Right lobe of liver (tissue), 6 donors: ENCODE measurements around the gene OR7G1. TPM values are rescaled to one million over a fixed set of nuclear protein-coding genes. Genes with fewer than 3 reads are reported as not detected.

ENCODE experiments used
- ATAC-seq, 4 donors: fragments of 200-7000 bp; cut with Tn5 transposase; one replicate each; pipeline ENCODE4 v1.9.1; 2020; ENCODE audit warnings: mild to moderate bottlenecking in 4 of 4, moderate library complexity in 4 of 4
- DNase-seq, 3 donors: peaks; one replicate each; pipeline ENCODE4 v3.0.0-alpha.2; 2020
- H3K27ac ChIP-seq, 3 donors: fragments of 200-600 bp; one replicate each; pipeline ENCODE4 v1.8.0; 2022
- H3K27me3 ChIP-seq, 2 donors: fragments of 200-600 bp; one replicate each; pipeline ENCODE4 v1.8.0; 2022
- H3K36me3 ChIP-seq, 4 donors: fragments of 200-600 bp; sonication (generic) in 1 of 4; one replicate each; pipeline versions ENCODE4 v1.5.1 to v1.8.0; 2017 to 2022; ENCODE audit warnings: control low read depth in 1 of 4
- H3K4me1 ChIP-seq, 4 donors: fragments of 200-600 bp; sonication (generic) in 1 of 4; one replicate each; pipeline versions ENCODE4 v1.5.1 to v1.8.0; 2017 to 2022; ENCODE audit warnings: control low read depth in 1 of 4
- H3K4me3 ChIP-seq, 3 donors: fragments of 200-600 bp; one replicate each; pipeline ENCODE4 v1.8.0; 2022
- H3K9me3 ChIP-seq, 4 donors: fragments of 200-600 bp; sonication (generic) in 1 of 4; one replicate each; pipeline versions ENCODE4 v1.5.1 to v1.8.0; 2017 to 2022; ENCODE audit warnings: control low read depth in 1 of 4
- CTCF ChIP-seq, 4 donors: fragments of 200-600 bp in 3 of 4; fragments of 450-650 bp in 1 of 4; IDR thresholded peaks; one replicate each; pipeline versions ENCODE4 v1.5.1 to v1.8.0; 2016 to 2022; ENCODE audit warnings: antibody characterized with exemption in 4 of 4, mild to moderate bottlenecking in 2 of 4
- POLR2A ChIP-seq: fragments of 450-650 bp; IDR thresholded peaks from one replicate; pipeline ENCODE4 v1.6.1; 2017; ENCODE audit warnings: antibody characterized with exemption, mild to moderate bottlenecking
- WGBS: methylation state at CpG from one replicate; pipeline ENCODE4 v1.1.6; 2018; ENCODE audit warnings: low coverage, low lambda C conversion rate; ENCODE audit not compliant: insufficient coverage; ENCODE audit errors: missing lambda C conversion rate; 5-methylcytosine and 5-hydroxymethylcytosine counted together
- intact Hi-C, 2 donors: fragments of 100-400 bp; cut with DNase I; formaldehyde crosslinking; loops; one replicate each; pipeline versions ENCODE4 v1.11.2 to v1.14.1; 2022
- total RNA-seq, 6 experiments: library from RNA; depleted of rRNA in 2 of 6; stranded (reverse); fragments of >200 nt in 2 of 6; fragmentation: NEBNext Ultra II Directional in 3 of 6; extraction: Animal tissue kit (Norgen Biotek cat#: 25700) in 3 of 6; gene quantifications; one replicate each; pipeline versions ENCODE4 v1.1.0 to v1.2.4, GENCODE V29; 2016 to 2023
- donor health status: DM: no; HTN: yes; CAD: no.
- donor health status: DM: no; HTN: no; CAD: no.
- donor health status: DM: no; HTN: no; CAD: no.
- donor health status: DM: no; HTN: yes; CAD: no.
- donor health status: DM: no; HTN: yes; CAD: no.

Gene OR7G1
- total RNA-seq, 6 experiments from 2014 or later, result not detected

- H3K9me3 ChIP-seq, result peaks cover 0 to 9% (median 3%) of the 10 kb centered on the region in 4 donors
- no peak overlapping the region for H3K4me3 ChIP-seq
- TF ChIP-seq CTCF (IDR thresholded peaks at IDR 0.05) (no peak), POLR2A (no peak)
- H3K27me3 ChIP-seq, result no peaks in the 10 kb centered on the region
- H3K27ac ChIP-seq, result no peak overlapping the region
- ATAC-seq (no peak), DNase-seq (no peak)
- intact Hi-C loops, result no loop called here
- WGBS, result 100% methylated on average over 1 of the region's 1 CpG
- H3K4me1 ChIP-seq, result peaks cover 0 to 4% (median 0%) of the 10 kb centered on the region in 4 donors
- peaks cover 0 to 2% (median 0%) of the 10 kb centered on the region in 4 donors for H3K36me3 ChIP-seq
These were observed 31.3 kb upstream of the OR7G1 start for GRCh38 chr19:9146882-9147281.

DNA sequence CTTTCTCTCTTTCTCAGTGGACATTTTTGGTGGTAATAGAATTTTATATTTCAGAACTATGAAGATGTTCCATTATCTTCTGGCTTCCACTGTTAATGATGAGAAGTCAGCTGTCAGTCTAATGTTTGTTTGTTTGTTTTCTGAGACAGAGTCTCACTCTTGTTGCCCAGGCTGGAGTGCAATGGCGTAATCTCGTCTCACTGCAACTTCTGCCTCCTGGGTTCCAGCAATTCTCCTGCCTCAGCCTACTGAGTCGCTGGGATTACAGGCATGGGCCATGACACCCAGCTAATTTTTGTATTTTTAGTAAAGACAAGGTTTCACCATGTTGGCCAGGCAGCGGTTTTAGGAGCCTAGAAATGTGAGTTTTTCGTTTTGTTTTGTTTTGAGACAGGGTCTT is 29.4 kb upstream of the OR7G1 start:
- ATAC-seq, result no peak
- Histone ChIP-seq H3K9me3 (peaks cover 0 to 9% (median 3%) of the 10 kb centered on the region in 4 donors), H3K36me3 (peaks cover 0 to 2% (median 0%) of the 10 kb centered on the region in 4 donors), H3K27me3 (no peaks in the 10 kb centered on the region), H3K27ac (no peak overlapping the region), H3K4me3 (no peak overlapping the region), H3K4me1 (peaks cover 0 to 11% (median 2%) of the 10 kb centered on the region in 4 donors)
- no peak for TF ChIP-seq POLR2A
- no peak for TF ChIP-seq CTCF (IDR thresholded peaks at IDR 0.05)
- DNase-seq, result no peak
- 98% methylated on average over 5 of the region's 5 CpGs for WGBS
- intact Hi-C loops, result no loop called here

- DNase-seq, result peak; percentile 90 to 93 (median 93)
- Histone ChIP-seq H3K4me3 (peak within 1 kb of the TSS; percentile 85 to 93 (median 90)), H3K9me3 (peaks cover 0 to 9% (median 3%) of the 10 kb centered on the region in 4 donors), H3K27me3 (no peaks in the 10 kb centered on the region), H3K4me1 (peaks cover 0 to 14% (median 2%) of the 10 kb centered on the region in 4 donors), H3K27ac (peak within 1 kb of the TSS; percentile 76 to 88 (median 78)), H3K36me3 (peaks cover 0 to 2% (median 0%) of the 10 kb centered on the region in 4 donors)
- intact Hi-C loops, result no loop called here
- peak; percentile 45 for TF ChIP-seq POLR2A
- TF ChIP-seq CTCF (IDR thresholded peaks at IDR 0.05), result no peak
- peak; percentile 95 to 98 (median 98) for ATAC-seq
- WGBS, result 2% methylated on average over 25 of the region's 43 CpGs
These were observed 24.8 kb upstream of the OR7G1 start, which contains the start of gene ZNF317 for GRCh38 chr19:9140159-9140874. ZNF317 (plus strand) TSS chr19:9140397; CDS start chr19:9156017, 15,620 bp downstream.

DNA sequence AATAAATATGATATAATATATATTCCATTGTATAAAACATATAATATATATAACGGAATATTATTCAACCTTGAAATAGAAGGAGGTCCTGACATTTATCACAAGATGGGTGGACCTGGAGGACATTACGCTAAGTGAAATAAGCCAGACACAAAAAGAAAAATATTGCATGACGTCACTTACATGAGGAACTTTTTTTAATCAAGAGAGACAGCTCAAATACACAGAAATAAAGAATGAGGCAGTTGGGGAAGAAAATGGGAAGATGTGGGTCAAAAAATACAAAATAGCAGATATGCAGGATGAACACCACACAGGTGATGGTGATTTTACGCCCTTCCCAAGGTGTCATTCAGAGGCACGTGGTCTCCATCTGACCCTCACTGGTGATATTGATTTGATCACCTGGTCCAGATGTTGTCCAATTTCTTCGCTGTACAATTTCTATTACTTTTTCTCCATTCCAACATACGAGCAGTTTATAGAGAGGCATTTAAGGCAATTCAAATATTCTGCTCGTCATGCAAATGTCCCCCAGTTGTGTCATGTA is 24.1 kb upstream of the OR7G1 start:
- Histone ChIP-seq H3K27me3 (no peaks in the 10 kb centered on the region), H3K27ac (peak overlapping the region in 1 of 3 donors; percentile 78), H3K9me3 (peaks cover 0 to 4% (median 1%) of the 10 kb centered on the region in 4 donors), H3K4me1 (peaks cover 0 to 14% (median 2%) of the 10 kb centered on the region in 4 donors), H3K4me3 (peak overlapping the region; percentile 85 to 93 (median 90)), H3K36me3 (peaks cover 0 to 2% (median 0%) of the 10 kb centered on the region in 4 donors)
- intact Hi-C loops, result no loop called here
- 26% methylated on average over 8 of the region's 8 CpGs for WGBS
- DNase-seq (no peak), ATAC-seq (peak in 2 of 4 donors; percentile 4 to 9)
- TF ChIP-seq POLR2A (no peak), CTCF (IDR thresholded peaks at IDR 0.05) (no peak)
